HepG2 (cell line): ENCODE data around the gene TTLL8. TPM values are rescaled to one million over a fixed set of nuclear protein-coding genes. Genes with fewer than 3 reads are reported as not detected.

ENCODE experiments used
- ATAC-seq: fragments of 200-7000 bp; cut with Tn5 transposase; 3 replicates; pipeline ENCODE4 v1.9.1; 2020; ENCODE audit warnings: mild to moderate bottlenecking, moderate library complexity
- BruUV-seq: library from RNA; stranded (reverse); fragments of 400-500 nt; replicated peaks from 2 replicates; lab custom pipeline; 2021; lab: Mats Ljungman, UMichigan
- CTCF ChIA-PET: fragments of 300-600 bp; formaldehyde crosslinking; extraction: SDS; loops from one replicate; lab custom pipeline; 2021; ENCODE audit warnings: low total read pairs, inconsistent platforms, low intra/inter-chr PET ratio; lab: Yijun Ruan, JAX
- POLR2A ChIA-PET: fragments of 350-600 bp; sonication (Branson Sonifier 250); formaldehyde crosslinking; loops from one replicate; lab custom pipeline; 2020; ENCODE audit warnings: antibody characterized with exemption, inconsistent platforms; lab: Yijun Ruan, JAX
- DNase-seq: peaks from one replicate; pipeline ENCODE4 v3.0.0-alpha.2; 2015; ENCODE audit warnings: low spot score
- FAIRE-seq: peaks from 3 replicates; lab custom pipeline; 2011; peaks lifted over from hg19 to GRCh38; lab: Jason Lieb, UNC
- H2AFZ ChIP-seq: one replicate; pipeline ENCODE4 v1.6.1; 2011; ENCODE audit warnings: low read length, inconsistent platforms
- H3K27ac ChIP-seq: fragments of 300-600 bp; 3 replicates; pipeline ENCODE4 v1.8.0; 2011; ENCODE audit warnings: mixed run types, mild to moderate bottlenecking, mixed read lengths, low read length, inconsistent platforms; ENCODE audit not compliant: insufficient read depth; ENCODE audit errors: extremely low read length
- H3K27me3 ChIP-seq, 2 experiments: fragments of 200-600 bp in 1 of 2; 2 replicates in 1 of 2; 3 replicates in 1 of 2; pipeline versions ENCODE4 v1.6.0 to v1.8.0; 2011; ENCODE audit warnings: low read length in 2 of 2, mild to moderate bottlenecking in 2 of 2, moderate library complexity in 2 of 2, inconsistent platforms in 1 of 2; ENCODE audit not compliant: insufficient read depth in 2 of 2, control insufficient read depth in 1 of 2
- H3K36me3 ChIP-seq, 2 experiments: fragments of 200-600 bp in 1 of 2; replicated peaks in 1 of 2; 2 replicates in 1 of 2; 3 replicates in 1 of 2; pipeline versions ENCODE4 v1.5.1 to v1.8.0; 2011; ENCODE audit warnings: low read length in 2 of 2, inconsistent platforms in 1 of 2; ENCODE audit not compliant: insufficient read depth in 2 of 2, control insufficient read depth in 1 of 2
- H3K4me1 ChIP-seq: 2 replicates; pipeline ENCODE4 v1.5.1; 2012; ENCODE audit warnings: low read length, inconsistent platforms; ENCODE audit not compliant: insufficient read depth
- H3K4me2 ChIP-seq: 2 replicates; pipeline ENCODE4 v1.6.0; 2011; ENCODE audit warnings: low read depth, low read length, inconsistent platforms
- H3K4me3 ChIP-seq, 3 experiments: fragments of 200-600 bp in 1 of 3; sonication (generic), shearing (Covaris generic) in 1 of 3; replicated peaks in 1 of 3; 2 replicates each; pipeline ENCODE4 v1.5.1; 2011 to 2016; ENCODE audit warnings: low read length in 3 of 3, inconsistent platforms in 2 of 3, low read depth in 2 of 3, mild to moderate bottlenecking in 2 of 3, control low read depth in 1 of 3, mixed read lengths in 1 of 3; ENCODE audit not compliant: insufficient read depth in 1 of 3
- H3K79me2 ChIP-seq: one replicate; pipeline ENCODE4 v1.6.1; 2011; ENCODE audit warnings: low read length, inconsistent platforms; ENCODE audit not compliant: insufficient read depth
- H3K9ac ChIP-seq: 2 replicates; pipeline ENCODE4 v1.6.0; 2011; ENCODE audit warnings: mild to moderate bottlenecking, low read depth, low read length, inconsistent platforms; ENCODE audit not compliant: insufficient read depth
- H3K9me3 ChIP-seq: 2 replicates; pipeline ENCODE4 v1.5.1; 2012; ENCODE audit warnings: mild to moderate bottlenecking, low read length
- H4K20me1 ChIP-seq: 2 replicates; pipeline ENCODE4 v1.6.0; 2011; ENCODE audit warnings: inconsistent platforms, mild to moderate bottlenecking, low read length, moderate library complexity; ENCODE audit not compliant: insufficient read depth
- GABPA ChIP-seq, 2 experiments: IDR thresholded peaks; 2 replicates each; pipeline ENCODE4 v1.6.1; 2011 to 2016; ENCODE audit warnings: low read depth in 2 of 2, low read length in 1 of 2, missing biosample characterization in 1 of 2, missing genetic modification characterization in 1 of 2
- GLMP ChIP-seq: sonication (generic); formaldehyde crosslinking; IDR thresholded peaks from 2 replicates; pipeline ENCODE4 v1.9.0; 2021; ENCODE audit warnings: missing genetic modification reagents, mild to moderate bottlenecking, borderline replicate concordance
- HOXA7 ChIP-seq: sonication (generic); formaldehyde crosslinking; IDR thresholded peaks from 2 replicates; pipeline ENCODE4 v1.8.1; 2022; ENCODE audit warnings: mild to moderate bottlenecking, missing genetic modification reagents, moderate library complexity
- KLF16 ChIP-seq, 2 experiments: sonication (generic) in 1 of 2; formaldehyde crosslinking in 1 of 2; IDR thresholded peaks; 2 replicates each; pipeline versions ENCODE4 v1.6.1 to v1.8.0; 2016 to 2023; ENCODE audit warnings: missing genetic modification reagents in 2 of 2, missing compliant biosample characterization in 1 of 2
- MED13 ChIP-seq: sonication (generic); formaldehyde crosslinking; IDR thresholded peaks from 2 replicates; pipeline ENCODE4 v1.5.0; 2020; ENCODE audit warnings: missing genetic modification reagents
- PAF1 ChIP-seq: IDR thresholded peaks from 2 replicates; pipeline ENCODE4 v1.6.1; 2016; ENCODE audit warnings: missing genetic modification reagents, missing compliant biosample characterization
- PCBP1 ChIP-seq: fragments of 200-400 bp; formaldehyde crosslinking; IDR thresholded peaks from 2 replicates; pipeline ENCODE4 v1.6.1; 2017; ENCODE audit warnings: mild to moderate bottlenecking, low read depth, low read length, borderline replicate concordance
- PCBP2 ChIP-seq: fragments of 200-400 bp; formaldehyde crosslinking; optimal IDR thresholded peaks from 2 replicates; pipeline ENCODE3; 2018; ENCODE audit warnings: low read length, low read depth; ENCODE audit not compliant: poor library complexity, severe bottlenecking
- PHF20 ChIP-seq: sonication (generic); formaldehyde crosslinking; IDR thresholded peaks from 2 replicates; pipeline ENCODE4 v1.5.0; 2020; ENCODE audit warnings: mild to moderate bottlenecking, missing genetic modification reagents
- SNAPC2 ChIP-seq: sonication (generic); formaldehyde crosslinking; IDR thresholded peaks from 2 replicates; pipeline ENCODE4 v1.8.1; 2022; ENCODE audit warnings: mild to moderate bottlenecking, missing genetic modification reagents
- STAG1 ChIP-seq: sonication (generic); formaldehyde crosslinking; IDR thresholded peaks from 2 replicates; pipeline ENCODE4 v1.4.0; 2020; ENCODE audit warnings: missing genetic modification reagents
- ZFP37 ChIP-seq: sonication (generic); formaldehyde crosslinking; IDR thresholded peaks from 2 replicates; pipeline ENCODE4 v1.4.0; 2020; ENCODE audit warnings: missing genetic modification reagents, borderline replicate concordance
- ZNF17 ChIP-seq: sonication (generic); formaldehyde crosslinking; IDR thresholded peaks from 2 replicates; pipeline ENCODE4 v1.5.0; 2020; ENCODE audit warnings: mild to moderate bottlenecking, missing genetic modification reagents
- ZNF20 ChIP-seq: sonication (generic); formaldehyde crosslinking; IDR thresholded peaks from 2 replicates; pipeline ENCODE4 v1.4.0; 2020; ENCODE audit warnings: mild to moderate bottlenecking, moderate library complexity, missing genetic modification reagents
- ZNF232 ChIP-seq: sonication (generic); formaldehyde crosslinking; IDR thresholded peaks from 2 replicates; pipeline ENCODE4 v1.4.0; 2020; ENCODE audit warnings: missing genetic modification reagents, borderline replicate concordance
- ZNF251 ChIP-seq: sonication (generic); formaldehyde crosslinking; IDR thresholded peaks from 2 replicates; pipeline ENCODE4 v1.9.0; 2021; ENCODE audit warnings: mild to moderate bottlenecking, missing genetic modification reagents
- ZNF777 ChIP-seq: sonication (generic); formaldehyde crosslinking; IDR thresholded peaks from 2 replicates; pipeline ENCODE4 v1.4.0; 2020; ENCODE audit warnings: missing genetic modification reagents
- ZNF790 ChIP-seq: sonication (generic); formaldehyde crosslinking; IDR thresholded peaks from 2 replicates; pipeline ENCODE4 v1.8.0; 2022; ENCODE audit warnings: missing genetic modification reagents, mild to moderate bottlenecking, borderline replicate concordance
- WGBS: methylation state at CpG from one replicate; pipeline ENCODE4 v1.1.6; 2017; ENCODE audit warnings: low lambda C conversion rate; 5-methylcytosine and 5-hydroxymethylcytosine counted together
- in situ Hi-C: cut with HindIII; loops from 2 replicates; pipeline ENCODE4 v1.10.0; 2017; ENCODE audit warnings: low pct_unique_long_range_greater_than_20kb; ENCODE audit not compliant: extremely low pct_ligation_motif_present
- intact Hi-C: fragments of 100-400 bp; cut with micrococcal nuclease; formaldehyde crosslinking; loops from one replicate; pipeline ENCODE4 v1.10.0; 2022; ENCODE audit not compliant: unreplicated experiment
- polyA plus RNA-seq, 8 experiments: library from polyadenylated mRNA; depleted of rRNA in 3 of 8; stranded (reverse) in 7 of 8; unstranded in 1 of 8; fragments of >200 nt; fragmentation: Illumina TruSeq in 4 of 8; extraction: Trizol in 4 of 8; gene quantifications; 2 replicates each; pipeline versions ENCODE4 v1.2.1 to v1.2.3, GENCODE V29; 2011 to 2016; ENCODE audit warnings: low read depth in 4 of 8, missing spikeins in 1 of 8, mixed read lengths in 1 of 8; ENCODE audit not compliant: insufficient read depth in 1 of 8
- total RNA-seq, 5 experiments: library from RNA; depleted of rRNA; stranded (reverse); fragments of >200 nt; fragmentation: Illumina TruSeq; extraction: Trizol; gene quantifications; 2 replicates each; pipeline ENCODE4 v1.2.3, GENCODE V29; 2016; ENCODE audit warnings: low read depth in 1 of 5
- TF ChIP-seq, protein P1 (sequence below): sonication (generic); formaldehyde crosslinking; IDR thresholded peaks from 2 replicates; pipeline ENCODE4 v1.8.0; 2022; ENCODE audit warnings: missing genetic modification reagents, mild to moderate bottlenecking, borderline replicate concordance

Gene TTLL8
- total and polyA plus RNA-seq, 2 of the 13 experiments (the other 11 are each of a cell fraction or from before 2014, with no cell fraction given) = not detected

DNA sequence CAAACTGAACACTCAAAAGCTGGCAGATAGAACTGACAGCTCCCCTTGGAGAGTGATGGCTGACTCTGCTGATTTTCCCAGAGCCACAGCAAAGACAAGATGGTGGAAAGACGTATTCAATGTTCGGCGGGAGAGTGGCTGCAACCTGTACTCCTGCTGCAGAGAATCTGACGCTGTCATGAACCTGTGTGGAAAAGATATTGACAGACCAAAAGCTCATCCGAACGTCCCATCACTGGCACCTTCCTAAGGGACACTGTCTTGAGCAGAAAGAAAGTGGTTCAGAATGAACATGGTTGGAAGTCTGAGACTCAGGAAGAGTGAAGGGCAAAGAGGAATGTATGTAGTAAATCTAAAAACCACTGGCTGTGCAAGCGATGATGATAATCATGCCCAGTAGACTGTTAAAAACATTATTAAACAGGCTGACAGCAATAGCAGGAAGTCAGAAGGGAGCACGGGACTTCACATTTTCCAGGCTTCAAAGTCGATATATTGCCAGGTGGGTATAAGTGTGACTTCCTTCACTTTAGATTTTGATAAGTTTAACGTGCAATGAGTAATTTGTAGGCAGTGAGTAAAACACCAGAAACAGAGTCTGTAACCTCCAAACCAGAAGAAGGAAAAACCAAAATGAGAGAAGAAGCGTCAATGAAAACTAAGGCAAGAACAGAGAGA is 39.4 kb downstream of the TTLL8 start:
- Histone ChIP-seq H3K27me3 (peaks cover 8 to 43% of the 10 kb centered on the region in 2 experiments; a peak in 4 of 5 replicates), H3K4me2 (no peak overlapping the region), H3K9me3 (no peaks in the 10 kb centered on the region), H3K4me1 (no peaks in the 10 kb centered on the region), H3K4me3 (no peak overlapping the region), H3K27ac (no peak overlapping the region), H4K20me1 (no peaks in the 10 kb centered on the region), H2AFZ (no peak overlapping the region), H3K36me3 (no peaks in the 10 kb centered on the region), H3K79me2 (no peaks in the 10 kb centered on the region), H3K9ac (no peak overlapping the region)
- POLR2A ChIA-PET = no interaction called here
- in situ Hi-C loops = no loop called here
- intact Hi-C loops = no loop called here
- no TSS peak for BruUV-seq
- ATAC-seq (no peak), DNase-seq (no peak), FAIRE-seq (no peak)
- WGBS = 36% methylated on average over 11 of the region's 11 CpGs
- CTCF ChIA-PET = no interaction called here
- TF ChIP-seq, protein P1, sequence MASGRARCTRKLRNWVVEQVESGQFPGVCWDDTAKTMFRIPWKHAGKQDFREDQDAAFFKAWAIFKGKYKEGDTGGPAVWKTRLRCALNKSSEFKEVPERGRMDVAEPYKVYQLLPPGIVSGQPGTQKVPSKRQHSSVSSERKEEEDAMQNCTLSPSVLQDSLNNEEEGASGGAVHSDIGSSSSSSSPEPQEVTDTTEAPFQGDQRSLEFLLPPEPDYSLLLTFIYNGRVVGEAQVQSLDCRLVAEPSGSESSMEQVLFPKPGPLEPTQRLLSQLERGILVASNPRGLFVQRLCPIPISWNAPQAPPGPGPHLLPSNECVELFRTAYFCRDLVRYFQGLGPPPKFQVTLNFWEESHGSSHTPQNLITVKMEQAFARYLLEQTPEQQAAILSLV (CRISPR knock-in tag) = no peak
- TF ChIP-seq PCBP1 = no peak
- no peak for TF ChIP-seq ZNF251 (CRISPR knock-in tag)
- TF ChIP-seq ZNF777 = no peak
- no peak for TF ChIP-seq HOXA7 (CRISPR knock-in tag)
- TF ChIP-seq PHF20 = no peak
- TF ChIP-seq ZFP37 (CRISPR knock-in tag) = no peak
- no peak for TF ChIP-seq PCBP2
- no peak for TF ChIP-seq SNAPC2 (CRISPR knock-in tag)
- no peak for TF ChIP-seq ZNF20 (CRISPR knock-in tag)
- no peak for TF ChIP-seq PAF1 (CRISPR knock-in tag)
- TF ChIP-seq ZNF17 = no peak
- TF ChIP-seq GLMP (CRISPR knock-in tag) = no peak
- TF ChIP-seq STAG1 (CRISPR knock-in tag) = no peak
- TF ChIP-seq MED13 (CRISPR knock-in tag) = no peak
- no peak for TF ChIP-seq KLF16 (CRISPR knock-in tag; IDR thresholded peaks at IDR 0.05)
- TF ChIP-seq ZNF232 (CRISPR knock-in tag) = no peak
- no peak for TF ChIP-seq GABPA (IDR thresholded peaks at IDR 0.05; ENCODE audit: low read depth, low read length)
- no peak for TF ChIP-seq GABPA (CRISPR knock-in tag; IDR thresholded peaks at IDR 0.05; ENCODE audit: low read depth)
- no peak for TF ChIP-seq ZNF790 (CRISPR knock-in tag)
